Ovary (tissue), 9 donors: ENCODE results near the gene CPNE6. TPM values are rescaled to one million over a fixed set of nuclear protein-coding genes. Genes with fewer than 3 reads are reported as not detected.
A peak's percentile ranks its signal among the peaks of the same experiment; 100 is the strongest.

Experiments
- DNase-seq, 5 donors: peaks; one replicate each; pipeline ENCODE4 v3.0.0-alpha.2; 2019 to 2020
- H3K27ac ChIP-seq, 2 donors: fragments of 200-600 bp; one replicate each; pipeline versions ENCODE4 v1.5.1 to v1.8.0; 2019 to 2022
- H3K27me3 ChIP-seq: fragments of 200-600 bp; one replicate; pipeline ENCODE4 v1.8.0; 2022
- H3K36me3 ChIP-seq: fragments of 200-600 bp; sonication (generic); one replicate; pipeline ENCODE4 v1.5.1; 2019
- H3K4me1 ChIP-seq: one replicate; pipeline ENCODE4 v1.8.1; 2013; ENCODE audit warnings: mild to moderate bottlenecking, moderate library complexity; ENCODE audit not compliant: insufficient read depth
- H3K4me3 ChIP-seq: fragments of 200-600 bp; sonication (generic); one replicate; pipeline ENCODE4 v1.5.1; 2017
- H3K9me3 ChIP-seq, 2 donors: fragments of 200-600 bp in 1 of 2; sonication (generic) in 1 of 2; one replicate each; pipeline versions ENCODE4 v1.5.1 to v1.8.1; 2013 to 2019; ENCODE audit warnings: mild to moderate bottlenecking in 1 of 2, moderate library complexity in 1 of 2
- EP300 ChIP-seq: sonication (generic); formaldehyde crosslinking; IDR thresholded peaks from one replicate; pipeline ENCODE4 v1.6.1; 2017; ENCODE audit warnings: antibody characterized with exemption
- POLR2A ChIP-seq: fragments of 450-650 bp; IDR thresholded peaks from one replicate; pipeline ENCODE4 v1.6.1; 2017; ENCODE audit warnings: antibody characterized with exemption, mild to moderate bottlenecking, moderate library complexity
- WGBS, 3 donors: extraction: QIAGEN DNeasy Blood & Tissue Kit in 1 of 3; methylation state at CpG; one replicate each; pipeline versions ENCODE4 v1.1.5 to v1.1.7; 2013 to 2017; 5-methylcytosine and 5-hydroxymethylcytosine counted together
- intact Hi-C, 4 donors: fragments of 100-400 bp; cut with DNase I; formaldehyde crosslinking; loops; one replicate each; pipeline versions ENCODE4 v1.11.0 to v1.15.1; 2022 to 2023
- polyA plus RNA-seq, 2 donors: library from polyadenylated mRNA; stranded (reverse); fragments of 200-250 nt in 1 of 2; fragments of 350-450 nt in 1 of 2; fragmentation: Illumina TruSeq in 1 of 2; extraction: RNeasy Lipid Tissue Mini Kit (QIAGEN cat#74804) in 1 of 2; gene quantifications; one replicate each; pipeline ENCODE4 v1.2.3, GENCODE V29; 2013 to 2014
- total RNA-seq, 7 donors: library from RNA; depleted of rRNA in 2 of 7; stranded (reverse); fragments of >200 nt in 2 of 7; fragmentation: NEBNext Ultra II Directional in 3 of 7; extraction: Animal tissue kit (Norgen Biotek cat#: 25700) in 3 of 7; gene quantifications; one replicate each; pipeline versions ENCODE4 v1.1.0 to v1.2.4, GENCODE V29; 2016 to 2023
- TF ChIP-seq, protein P1 (sequence below), 3 donors: fragments of 450-650 bp in 2 of 3; fragments of 200-600 bp in 1 of 3; IDR thresholded peaks; one replicate each; pipeline versions ENCODE4 v1.5.1 to v1.8.0; 2016 to 2022; ENCODE audit warnings: antibody characterized with exemption in 3 of 3, mild to moderate bottlenecking in 1 of 3
- donor health status: DM: no; HTN: no; CAD: no; lungs with moderate emphysema.
- donor health status: DM: no; HTN: no; CAD: no.
- donor health status: Bipolar disorder and iron deficiency.
- donor health status: DM: yes; HTN: yes; CAD: no.
- donor health status: DM: no; HTN: no; CAD: no.
- donor health status: DM: yes; HTN: yes; CAD: no.

CPNE6 gene
- total and polyA plus RNA-seq, 9 donors = 0.08 to 0.71 (median 0.55) TPM; not detected in 6

DNA sequence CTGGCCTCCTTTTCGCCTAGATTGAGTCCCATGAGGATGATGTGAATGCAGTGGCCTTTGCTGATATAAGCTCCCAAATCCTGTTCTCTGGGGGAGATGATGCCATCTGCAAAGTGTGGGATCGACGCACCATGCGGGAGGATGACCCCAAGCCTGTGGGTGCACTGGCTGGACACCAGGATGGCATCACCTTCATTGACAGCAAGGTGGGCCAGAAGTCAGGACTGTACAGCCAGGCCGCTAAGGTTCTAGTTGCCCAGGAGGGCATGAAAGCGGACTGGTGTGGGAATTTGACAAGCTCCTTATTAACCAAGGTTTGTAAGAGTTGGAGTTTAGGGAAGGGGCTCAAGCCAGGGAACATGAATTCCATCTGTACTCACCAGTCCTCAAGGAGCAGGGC lies 48.3 kb downstream of the CPNE6 start:
- intact Hi-C loops = no loop called here
- peaks cover 8% of the 10 kb centered on the region for H3K36me3 ChIP-seq

DNA sequence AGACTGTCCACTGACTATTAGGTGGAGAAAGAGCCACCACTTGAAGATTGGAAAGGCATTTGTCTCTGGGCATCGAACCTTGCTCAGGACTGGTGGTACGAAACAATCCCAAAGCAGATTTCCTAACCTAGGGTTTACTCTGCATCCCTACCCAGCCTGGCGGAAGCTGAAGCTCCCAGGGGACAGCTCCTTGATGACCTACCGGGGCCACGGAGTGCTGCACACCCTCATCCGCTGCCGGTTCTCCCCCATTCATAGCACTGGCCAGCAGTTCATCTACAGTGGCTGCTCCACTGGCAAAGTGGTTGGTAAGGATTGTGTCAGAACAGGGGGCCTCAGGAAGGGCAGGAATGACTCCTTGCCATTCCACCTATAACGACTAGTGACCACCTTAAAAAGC lies 49.8 kb downstream of the CPNE6 start:
- H3K27me3 ChIP-seq = no peaks in the 10 kb centered on the region
- TF ChIP-seq POLR2A (no peak), EP300 (no peak)
- TF ChIP-seq, protein P1, sequence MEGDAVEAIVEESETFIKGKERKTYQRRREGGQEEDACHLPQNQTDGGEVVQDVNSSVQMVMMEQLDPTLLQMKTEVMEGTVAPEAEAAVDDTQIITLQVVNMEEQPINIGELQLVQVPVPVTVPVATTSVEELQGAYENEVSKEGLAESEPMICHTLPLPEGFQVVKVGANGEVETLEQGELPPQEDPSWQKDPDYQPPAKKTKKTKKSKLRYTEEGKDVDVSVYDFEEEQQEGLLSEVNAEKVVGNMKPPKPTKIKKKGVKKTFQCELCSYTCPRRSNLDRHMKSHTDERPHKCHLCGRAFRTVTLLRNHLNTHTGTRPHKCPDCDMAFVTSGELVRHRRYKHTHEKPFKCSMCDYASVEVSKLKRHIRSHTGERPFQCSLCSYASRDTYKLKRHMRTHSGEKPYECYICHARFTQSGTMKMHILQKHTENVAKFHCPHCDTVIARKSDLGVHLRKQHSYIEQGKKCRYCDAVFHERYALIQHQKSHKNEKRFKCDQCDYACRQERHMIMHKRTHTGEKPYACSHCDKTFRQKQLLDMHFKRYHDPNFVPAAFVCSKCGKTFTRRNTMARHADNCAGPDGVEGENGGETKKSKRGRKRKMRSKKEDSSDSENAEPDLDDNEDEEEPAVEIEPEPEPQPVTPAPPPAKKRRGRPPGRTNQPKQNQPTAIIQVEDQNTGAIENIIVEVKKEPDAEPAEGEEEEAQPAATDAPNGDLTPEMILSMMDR (IDR thresholded peaks at IDR 0.05) = no peak
- H3K27ac ChIP-seq = no peak overlapping the region
- no peaks in the 10 kb centered on the region for H3K9me3 ChIP-seq
- peak in 1 of 5 donors; percentile 12 for DNase-seq
- intact Hi-C loops = no loop called here
- WGBS, 3 donors = 93 to 95% (median 94%) methylated on average over 8 of the region's 8 CpGs
- H3K4me1 ChIP-seq = peaks cover 3% of the 10 kb centered on the region
- H3K4me3 ChIP-seq = no peak overlapping the region
- H3K36me3 ChIP-seq = peaks cover 8% of the 10 kb centered on the region

More for the DNA sequence above, 48.3 kb downstream of the CPNE6 start:
- peaks cover 6% of the 10 kb centered on the region for H3K4me1 ChIP-seq
- DNase-seq = peak in 1 of 5 donors; percentile 22
- no peaks in the 10 kb centered on the region for H3K9me3 ChIP-seq
- no peak overlapping the region for H3K27ac ChIP-seq
- H3K4me3 ChIP-seq = no peak overlapping the region
- no peaks in the 10 kb centered on the region for H3K27me3 ChIP-seq
- TF ChIP-seq EP300 (no peak), POLR2A (no peak)
- TF ChIP-seq, protein P1 (IDR thresholded peaks at IDR 0.05) = no peak
- WGBS, 3 donors = 94 to 98% (median 95%) methylated on average over 6 of the region's 6 CpGs

DNA sequence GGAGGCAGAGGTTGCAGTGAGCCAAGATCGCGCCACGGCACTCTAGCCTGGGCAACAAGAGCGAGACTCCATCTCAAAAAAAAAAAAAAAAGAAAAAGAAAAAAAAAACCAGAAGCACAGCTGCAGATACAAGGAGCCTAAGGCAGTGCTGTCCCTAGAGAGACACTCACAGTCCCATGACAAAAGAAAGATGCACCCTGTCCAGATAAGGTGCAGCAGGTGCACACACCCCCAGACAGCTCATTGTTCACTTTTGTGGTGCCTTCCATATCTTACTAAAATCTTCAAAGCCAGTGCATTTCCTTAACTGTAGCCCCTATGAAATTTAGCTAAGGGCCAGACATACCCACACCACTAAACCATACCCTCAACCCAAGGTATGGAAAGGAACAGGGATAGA lies 51.1 kb downstream of the CPNE6 start:
- no peaks in the 10 kb centered on the region for H3K9me3 ChIP-seq
- intact Hi-C loops = no loop called here
- no peaks in the 10 kb centered on the region for H3K4me1 ChIP-seq
- WGBS, 3 donors = 96 to 98% (median 98%) methylated on average over 4 of the region's 4 CpGs
- peaks cover 8% of the 10 kb centered on the region for H3K36me3 ChIP-seq
- no peaks in the 10 kb centered on the region for H3K27me3 ChIP-seq
- DNase-seq = no peak
- TF ChIP-seq, protein P1 (IDR thresholded peaks at IDR 0.05) = no peak
- TF ChIP-seq POLR2A = no peak
- TF ChIP-seq EP300 = no peak
- no peak overlapping the region for H3K4me3 ChIP-seq
- no peak overlapping the region for H3K27ac ChIP-seq

DNA sequence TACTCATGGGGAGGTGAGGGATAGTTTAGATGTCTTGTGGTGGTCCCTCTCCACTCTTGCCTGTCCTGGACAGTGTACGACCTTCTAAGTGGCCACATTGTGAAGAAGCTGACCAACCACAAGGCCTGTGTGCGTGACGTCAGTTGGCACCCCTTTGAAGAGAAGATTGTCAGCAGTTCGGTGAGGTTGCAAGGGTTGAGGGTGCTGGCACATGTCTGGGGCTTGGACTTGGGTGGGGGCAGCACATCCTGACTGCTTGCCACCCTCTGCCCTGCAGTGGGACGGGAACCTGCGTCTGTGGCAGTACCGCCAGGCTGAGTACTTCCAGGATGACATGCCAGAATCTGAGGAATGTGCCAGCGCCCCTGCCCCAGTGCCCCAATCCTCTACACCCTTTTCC lies 51.5 kb downstream of the CPNE6 start:
- Histone ChIP-seq H3K27me3 (no peaks in the 10 kb centered on the region), H3K9me3 (no peaks in the 10 kb centered on the region), H3K36me3 (peaks cover 8% of the 10 kb centered on the region), H3K4me3 (no peak overlapping the region), H3K27ac (no peak overlapping the region), H3K4me1 (no peaks in the 10 kb centered on the region)
- intact Hi-C loops = no loop called here
- WGBS, 3 donors = 87 to 95% (median 94%) methylated on average over 8 of the region's 8 CpGs
- DNase-seq = peak in 1 of 5 donors; percentile 23
- no peak for TF ChIP-seq POLR2A
- TF ChIP-seq EP300 = no peak
- TF ChIP-seq, protein P1 (IDR thresholded peaks at IDR 0.05) = no peak
